Kidney (tissue), 14 donors: Measurements from ENCODE around the gene LBH. TPM values are rescaled to one million over a fixed set of nuclear protein-coding genes. Genes with fewer than 3 reads are reported as not detected.

Experiments used
- DNase-seq, 5 donors: peaks; one replicate each; pipeline ENCODE4 v3.0.0-alpha.2; 2013 to 2020
- FAIRE-seq: peaks from 2 replicates; lab custom pipeline; 2012; peaks lifted over from hg19 to GRCh38; lab: Jason Lieb, UNC
- H3K27ac ChIP-seq, 2 donors: one replicate each; pipeline ENCODE4 v1.7.0; 2013; ENCODE audit warnings: low read depth in 2 of 2, low read length in 2 of 2, inconsistent platforms in 1 of 2
- H3K27me3 ChIP-seq: one replicate; pipeline ENCODE4 v1.7.1; 2013; ENCODE audit warnings: low read length, inconsistent platforms; ENCODE audit not compliant: control insufficient read depth, insufficient read depth
- H3K36me3 ChIP-seq, 3 donors: one replicate each; pipeline versions ENCODE4 v1.7.0 to v1.7.1; 2013; ENCODE audit warnings: low read length in 3 of 3, control low read depth in 1 of 3, inconsistent platforms in 1 of 3; ENCODE audit not compliant: insufficient read depth in 3 of 3, control insufficient read depth in 2 of 3
- H3K4me1 ChIP-seq, 3 donors: one replicate each; pipeline versions ENCODE4 v1.7.0 to v1.7.1; 2013; ENCODE audit warnings: low read length in 3 of 3, inconsistent platforms in 1 of 3, low read depth in 1 of 3; ENCODE audit not compliant: control insufficient read depth in 2 of 3, insufficient read depth in 2 of 3
- H3K4me3 ChIP-seq, 3 donors: one replicate each; pipeline versions ENCODE4 v1.7.0 to v1.8.1; 2013; ENCODE audit warnings: low read length in 3 of 3, control low read depth in 1 of 3, inconsistent platforms in 1 of 3
- H3K9ac ChIP-seq, 3 donors: one replicate each; pipeline versions ENCODE4 v1.7.0 to v1.7.1; 2013; ENCODE audit warnings: low read length in 3 of 3, control low read depth in 1 of 3, inconsistent platforms in 1 of 3
- H3K9me3 ChIP-seq, 3 donors: one replicate each; pipeline versions ENCODE4 v1.7.0 to v1.7.1; 2013; ENCODE audit warnings: low read length in 3 of 3, control low read depth in 1 of 3, inconsistent platforms in 1 of 3; ENCODE audit not compliant: control insufficient read depth in 2 of 3, insufficient read depth in 1 of 3
- intact Hi-C: fragments of 100-400 bp; cut with DNase I; formaldehyde crosslinking; loops from one replicate; pipeline ENCODE4 v1.11.1; 2022
- polyA plus RNA-seq: library from polyadenylated mRNA; stranded (reverse); fragments of 350-450 nt; fragmentation: Illumina TruSeq; extraction: RNeasy Lipid Tissue Mini Kit (QIAGEN cat#74804); gene quantifications from one replicate; pipeline ENCODE4 v1.2.3, GENCODE V29; 2014; ENCODE audit warnings: low read depth, low replicate concordance; ENCODE audit not compliant: insufficient read depth
- total RNA-seq: library from RNA; stranded (reverse); fragmentation: NEBNext Ultra II Directional; extraction: Animal tissue kit (Norgen Biotek cat#: 25700); gene quantifications from one replicate; pipeline ENCODE4 v1.2.1, GENCODE V29; 2021
- TF ChIP-seq, protein P1 (sequence below): IDR thresholded peaks from 3 replicates; pipeline ENCODE4 v1.5.1; 2012; ENCODE audit warnings: mild to moderate bottlenecking, moderate library complexity, borderline replicate concordance; ENCODE audit not compliant: insufficient read depth; ENCODE audit errors: extremely low read depth
- donor health status: control.
- donor health status: control.
- donor health status: control.
- donor health status: control.
- donor health status: control.
- donor health status: DM: yes; HTN: yes; CAD: no.
- donor health status: Normal renal cell carcinoma (clear cell type).

LBH gene
- total and polyA plus RNA-seq, 2 donors from 2014 or later, result 27.2 to 81.9 TPM

DNA sequence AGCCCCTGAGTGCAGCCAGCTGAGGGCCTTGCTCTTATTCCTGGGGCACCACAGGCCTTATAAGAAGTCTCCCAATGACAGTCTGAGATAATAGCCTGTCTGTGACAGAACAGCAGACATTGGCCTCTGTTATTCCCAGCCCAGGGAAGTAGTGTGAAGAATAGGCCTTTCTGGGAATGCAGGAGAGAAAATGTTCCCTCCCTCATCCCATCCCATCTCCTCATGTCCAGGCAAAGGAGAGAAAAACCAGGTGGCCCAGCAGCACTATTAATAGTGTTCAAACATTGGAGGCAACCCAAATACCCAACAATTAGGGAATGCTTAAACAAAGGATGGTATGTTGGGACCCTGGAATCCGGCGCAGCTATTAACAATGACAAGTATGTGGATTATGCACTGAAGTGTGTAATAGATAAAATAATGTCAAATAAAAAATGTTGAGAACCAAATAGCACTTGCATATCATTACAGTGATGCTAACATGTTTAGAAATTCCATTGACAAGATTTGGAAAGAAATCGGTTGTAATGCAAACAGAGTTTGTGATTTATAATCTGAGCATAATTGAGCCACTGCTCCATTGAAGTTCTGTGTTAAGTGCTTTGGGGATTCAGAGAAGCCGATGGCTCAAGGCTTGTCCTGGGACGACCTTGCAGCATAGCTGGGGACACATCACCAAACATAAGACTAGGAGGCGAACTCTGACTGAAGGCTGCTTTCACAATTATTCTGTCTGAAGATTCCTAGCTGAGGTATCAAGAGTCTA is 69.3 kb downstream of the LBH start:
- Histone ChIP-seq H3K9me3 (no peaks in the 10 kb centered on the region), H3K36me3 (no peaks in the 10 kb centered on the region), H3K4me1 (no peaks in the 10 kb centered on the region), H3K27me3 (no peaks in the 10 kb centered on the region), H3K9ac (no peak overlapping the region), H3K27ac (no peak overlapping the region), H3K4me3 (no peak overlapping the region)
- DNase-seq (no peak), FAIRE-seq (no peak)
- intact Hi-C loops, result no loop called here
- TF ChIP-seq, protein P1, sequence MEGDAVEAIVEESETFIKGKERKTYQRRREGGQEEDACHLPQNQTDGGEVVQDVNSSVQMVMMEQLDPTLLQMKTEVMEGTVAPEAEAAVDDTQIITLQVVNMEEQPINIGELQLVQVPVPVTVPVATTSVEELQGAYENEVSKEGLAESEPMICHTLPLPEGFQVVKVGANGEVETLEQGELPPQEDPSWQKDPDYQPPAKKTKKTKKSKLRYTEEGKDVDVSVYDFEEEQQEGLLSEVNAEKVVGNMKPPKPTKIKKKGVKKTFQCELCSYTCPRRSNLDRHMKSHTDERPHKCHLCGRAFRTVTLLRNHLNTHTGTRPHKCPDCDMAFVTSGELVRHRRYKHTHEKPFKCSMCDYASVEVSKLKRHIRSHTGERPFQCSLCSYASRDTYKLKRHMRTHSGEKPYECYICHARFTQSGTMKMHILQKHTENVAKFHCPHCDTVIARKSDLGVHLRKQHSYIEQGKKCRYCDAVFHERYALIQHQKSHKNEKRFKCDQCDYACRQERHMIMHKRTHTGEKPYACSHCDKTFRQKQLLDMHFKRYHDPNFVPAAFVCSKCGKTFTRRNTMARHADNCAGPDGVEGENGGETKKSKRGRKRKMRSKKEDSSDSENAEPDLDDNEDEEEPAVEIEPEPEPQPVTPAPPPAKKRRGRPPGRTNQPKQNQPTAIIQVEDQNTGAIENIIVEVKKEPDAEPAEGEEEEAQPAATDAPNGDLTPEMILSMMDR, result no peak

GRCh38 chr2:30301551-30301950 is 70.2 kb downstream of the LBH start:
- no peak overlapping the region for H3K27ac ChIP-seq
- DNase-seq (no peak), FAIRE-seq (no peak)
- no peak overlapping the region for H3K9ac ChIP-seq
- H3K36me3 ChIP-seq, result no peaks in the 10 kb centered on the region
- intact Hi-C loops, result no loop called here
- H3K9me3 ChIP-seq, result no peaks in the 10 kb centered on the region
- no peak overlapping the region for H3K4me3 ChIP-seq
- TF ChIP-seq, protein P1, result no peak
- no peaks in the 10 kb centered on the region for H3K4me1 ChIP-seq
- H3K27me3 ChIP-seq, result no peaks in the 10 kb centered on the region

GRCh38 chr2:30302566-30302965 is 71.2 kb downstream of the LBH start:
- Histone ChIP-seq H3K27me3 (no peaks in the 10 kb centered on the region), H3K36me3 (no peaks in the 10 kb centered on the region), H3K9me3 (no peaks in the 10 kb centered on the region), H3K4me1 (no peaks in the 10 kb centered on the region), H3K9ac (no peak overlapping the region), H3K4me3 (no peak overlapping the region), H3K27ac (no peak overlapping the region)
- TF ChIP-seq, protein P1, result no peak
- intact Hi-C loops, result no loop called here
- DNase-seq, result no peak
- FAIRE-seq, result no peak

GRCh38 chr2:30303095-30303494 is 71.8 kb downstream of the LBH start:
- no peaks in the 10 kb centered on the region for H3K9me3 ChIP-seq
- no peaks in the 10 kb centered on the region for H3K36me3 ChIP-seq
- intact Hi-C loops, result no loop called here
- TF ChIP-seq, protein P1, result no peak
- H3K27ac ChIP-seq, result no peak overlapping the region
- no peaks in the 10 kb centered on the region for H3K4me1 ChIP-seq
- no peak overlapping the region for H3K9ac ChIP-seq
- FAIRE-seq (no peak), DNase-seq (no peak)
- no peak overlapping the region for H3K4me3 ChIP-seq
- no peaks in the 10 kb centered on the region for H3K27me3 ChIP-seq
